Inflammatory macrophage treated with lipopolysaccharide for 1 hour (primary cell): ENCODE data around the gene KCNK10.

Experiments used
- DNase-seq, 2 donors: peaks; one replicate each; pipeline ENCODE4 v3.0.0-alpha.2; 2020 to 2022

Gene KCNK10

GRCh38 chr14:88218119-88218915 is 104.8 kb downstream of the KCNK10 start:
- DNase-seq, result no peak

DNA sequence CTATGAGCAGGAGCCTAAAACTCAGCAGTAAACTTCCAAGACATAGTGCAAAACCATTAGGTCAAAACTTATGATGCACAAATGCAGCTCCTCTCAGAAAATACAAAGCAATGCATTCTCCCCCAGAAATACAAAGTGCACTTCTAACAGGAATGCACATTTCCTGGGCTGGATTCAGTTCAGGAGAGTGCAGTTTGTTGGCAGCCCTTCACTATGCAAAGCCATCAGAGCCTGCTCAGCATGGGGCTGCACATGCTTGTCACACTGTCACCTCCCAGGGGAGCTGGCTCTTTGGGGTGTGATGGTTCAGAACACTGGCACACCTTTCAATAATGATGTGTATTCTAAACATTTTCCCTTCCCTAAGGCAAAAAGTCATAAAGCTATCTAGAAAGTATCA is 110.4 kb downstream of the KCNK10 start:
- no peak for DNase-seq

DNA sequence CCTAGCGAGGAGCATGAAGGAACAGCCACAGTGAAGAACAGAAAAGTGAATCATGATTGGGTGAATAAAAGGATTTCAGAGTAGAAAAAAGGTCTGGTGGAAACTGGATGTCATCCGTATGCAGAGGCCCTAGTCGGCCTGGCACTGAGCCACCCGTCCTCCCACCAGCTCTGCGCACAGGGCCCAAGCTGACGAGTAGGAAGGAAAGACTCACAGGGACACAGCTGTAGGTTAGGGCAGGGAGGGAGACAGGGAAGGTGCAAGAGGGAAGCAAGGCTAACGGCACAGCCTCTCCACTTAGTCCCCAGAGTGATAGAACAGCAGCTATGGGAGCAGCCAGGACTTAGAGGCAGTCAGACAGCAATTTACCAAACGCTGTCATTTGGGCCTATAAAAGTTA is 112.6 kb downstream of the KCNK10 start:
- DNase-seq, result no peak

GRCh38 chr14:88209273-88209672 is 113.8 kb downstream of the KCNK10 start:
- no peak for DNase-seq

DNA sequence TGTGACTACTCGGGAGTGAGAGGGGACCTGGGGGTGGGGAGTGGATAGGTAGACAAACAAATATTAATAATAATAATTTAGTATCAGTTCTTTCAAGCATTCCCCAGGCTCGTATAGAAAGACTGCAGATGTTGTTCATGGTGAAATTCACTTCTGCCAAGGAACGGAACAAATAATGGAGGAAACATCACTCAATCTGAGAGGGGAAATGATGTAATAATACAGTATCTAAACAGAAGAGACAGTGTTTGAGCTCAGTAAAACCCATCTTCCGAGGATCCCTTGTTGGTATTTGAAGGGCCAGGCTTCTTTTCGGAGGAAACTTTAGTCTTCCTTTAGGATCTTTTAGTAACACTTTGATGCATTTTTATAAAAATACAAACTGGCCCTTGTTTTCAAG is 114.2 kb downstream of the KCNK10 start:
- DNase-seq, result no peak

GRCh38 chr14:88204221-88204620 is 118.8 kb downstream of the KCNK10 start:
- DNase-seq, result no peak

DNA sequence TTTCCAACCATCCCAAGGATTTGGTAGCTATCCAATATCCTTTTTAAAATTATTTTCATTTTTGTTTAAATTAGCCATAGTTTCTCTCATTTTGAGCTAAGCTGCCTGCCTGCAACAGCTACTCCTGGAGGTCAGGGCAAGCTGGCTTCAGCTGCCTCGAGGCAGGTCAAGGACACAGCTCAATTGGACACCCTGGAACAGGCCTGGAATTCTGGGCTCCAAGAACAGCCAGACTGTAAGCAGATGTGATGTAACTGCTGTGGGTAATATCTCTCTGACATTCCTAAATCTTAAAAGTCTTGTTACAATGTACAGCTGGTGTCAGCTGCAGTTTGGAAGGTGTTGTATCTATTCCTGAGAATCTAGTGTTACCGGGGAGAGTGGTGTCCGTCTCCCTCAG is 119.8 kb downstream of the KCNK10 start:
- DNase-seq, result no peak

DNA sequence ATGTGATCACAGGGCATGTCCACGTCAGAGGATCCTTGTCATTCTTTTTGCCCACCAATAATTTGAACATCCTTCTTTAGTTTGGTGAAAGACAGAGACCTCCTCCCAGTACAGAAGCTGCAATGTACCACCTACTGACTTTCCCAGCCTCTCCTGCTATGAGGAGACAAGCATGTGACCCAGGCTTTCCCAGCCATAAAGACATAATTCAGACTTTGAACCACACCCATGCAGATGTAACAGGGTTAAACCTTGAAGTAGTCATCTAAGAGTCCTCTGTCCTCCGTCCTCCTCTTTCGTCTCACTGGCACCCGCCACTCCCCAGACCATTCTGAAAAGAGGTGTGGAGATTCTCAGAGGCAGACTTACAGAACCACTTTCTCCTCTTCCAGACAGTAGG is 120.8 kb downstream of the KCNK10 start:
- no peak for DNase-seq

GRCh38 chr14:88201851-88202250 is 121.2 kb downstream of the KCNK10 start:
- DNase-seq, result no peak

DNA sequence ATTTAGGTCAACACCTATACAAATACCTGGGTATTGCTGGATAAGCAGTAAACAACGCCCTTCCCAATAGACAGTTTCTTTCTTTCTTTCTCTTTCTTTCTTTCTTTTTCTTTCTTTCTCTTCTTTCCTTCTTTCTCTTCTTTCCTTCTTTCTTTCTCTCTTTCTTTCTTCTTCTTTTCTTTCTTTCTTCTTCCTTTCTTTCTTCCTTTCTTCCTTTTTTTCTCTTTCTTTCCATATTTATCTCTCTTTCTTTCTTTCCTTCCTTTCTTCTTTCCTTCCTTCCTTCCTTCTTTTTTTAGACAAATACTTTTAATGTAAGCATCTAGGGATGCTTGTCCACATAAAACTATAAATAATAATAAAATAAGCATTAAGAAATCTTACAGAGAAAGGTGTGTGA is 123.2 kb downstream of the KCNK10 start:
- DNase-seq, result no peak

- DNase-seq, result no peak
Observed at GRCh38 chr14:88198446-88198845, 124.6 kb downstream of the KCNK10 start.

DNA sequence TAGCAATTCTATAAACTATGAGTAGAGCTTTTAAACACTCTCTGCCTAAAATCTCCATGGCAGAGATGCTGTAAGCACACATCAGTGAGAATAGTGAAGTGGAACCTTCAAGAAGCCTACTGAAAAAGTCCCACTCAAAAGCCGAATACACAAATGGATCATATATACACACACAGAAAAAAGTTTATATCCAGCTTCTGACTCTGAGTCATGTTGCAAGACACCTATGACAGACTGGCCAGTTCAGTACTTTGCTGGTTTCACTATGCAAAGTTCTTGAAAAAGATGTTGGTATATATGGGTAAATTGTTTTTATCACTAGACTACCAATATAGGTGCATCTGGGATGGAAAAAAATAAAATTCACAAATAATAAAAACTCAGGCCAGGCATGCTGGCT is 126.1 kb downstream of the KCNK10 start:
- DNase-seq, result no peak

DNA sequence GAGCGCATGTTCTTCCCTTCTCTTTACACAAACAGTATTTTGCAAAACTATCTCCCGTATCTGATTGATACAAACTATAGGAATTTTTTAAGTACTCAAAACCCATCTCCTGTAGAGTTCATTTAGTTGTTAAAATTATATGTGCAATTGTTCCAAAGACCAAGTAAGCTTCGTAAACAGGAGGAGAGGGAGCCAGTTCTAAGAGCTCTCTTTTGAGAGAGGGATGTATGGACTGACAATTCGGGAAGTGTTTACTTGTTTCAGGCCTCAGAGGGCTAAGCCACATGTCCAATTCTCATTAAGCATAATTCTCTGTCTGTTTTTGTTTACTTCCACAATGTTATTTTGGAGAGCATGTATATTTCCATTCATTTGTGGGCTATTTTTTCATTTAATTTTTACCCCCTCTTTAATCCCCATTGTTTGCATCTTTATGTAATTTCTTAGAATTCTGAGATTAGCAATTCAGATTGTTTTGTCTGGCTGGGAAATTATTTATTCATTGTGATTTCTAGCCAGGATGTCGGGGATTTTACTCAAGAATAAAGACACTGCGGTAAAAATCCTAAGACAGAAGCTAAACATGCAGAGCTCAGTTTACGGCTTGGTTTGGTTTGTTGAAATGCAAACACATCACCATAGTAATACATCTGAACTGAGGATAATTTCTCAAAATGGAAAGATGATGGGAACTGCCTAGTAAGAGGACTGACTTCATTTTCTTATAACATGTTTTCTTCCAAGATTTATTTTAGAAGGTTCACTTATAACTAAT is 126.8 kb downstream of the KCNK10 start:
- no peak for DNase-seq

- no peak for DNase-seq
Observed at GRCh38 chr14:88195676-88196075, 127.4 kb downstream of the KCNK10 start.

DNA sequence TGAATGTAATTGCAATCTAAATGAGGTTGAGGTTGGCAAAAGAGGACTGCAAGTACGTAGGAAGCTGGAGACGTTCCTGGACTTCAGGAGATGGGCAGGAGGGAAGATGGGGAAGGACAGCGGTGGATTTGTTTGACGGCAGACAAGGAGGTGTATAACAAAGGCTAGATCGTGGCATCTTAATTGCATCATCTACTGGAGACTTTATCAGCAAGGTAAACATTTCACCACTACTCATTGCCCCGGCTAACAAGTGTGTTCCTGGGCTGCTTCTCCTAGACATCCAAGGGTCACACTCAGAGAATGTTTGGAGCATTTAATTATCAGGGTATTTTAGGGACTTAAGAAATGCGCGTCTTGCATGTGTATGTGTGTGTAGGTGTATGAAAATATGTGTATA is 128.5 kb downstream of the KCNK10 start:
- DNase-seq, result no peak

GRCh38 chr14:88191605-88192004 is 131.5 kb downstream of the KCNK10 start:
- DNase-seq, result no peak

GRCh38 chr14:88189417-88190191 is 133.5 kb downstream of the KCNK10 start:
- DNase-seq, result peak; percentile 42 to 86

DNA sequence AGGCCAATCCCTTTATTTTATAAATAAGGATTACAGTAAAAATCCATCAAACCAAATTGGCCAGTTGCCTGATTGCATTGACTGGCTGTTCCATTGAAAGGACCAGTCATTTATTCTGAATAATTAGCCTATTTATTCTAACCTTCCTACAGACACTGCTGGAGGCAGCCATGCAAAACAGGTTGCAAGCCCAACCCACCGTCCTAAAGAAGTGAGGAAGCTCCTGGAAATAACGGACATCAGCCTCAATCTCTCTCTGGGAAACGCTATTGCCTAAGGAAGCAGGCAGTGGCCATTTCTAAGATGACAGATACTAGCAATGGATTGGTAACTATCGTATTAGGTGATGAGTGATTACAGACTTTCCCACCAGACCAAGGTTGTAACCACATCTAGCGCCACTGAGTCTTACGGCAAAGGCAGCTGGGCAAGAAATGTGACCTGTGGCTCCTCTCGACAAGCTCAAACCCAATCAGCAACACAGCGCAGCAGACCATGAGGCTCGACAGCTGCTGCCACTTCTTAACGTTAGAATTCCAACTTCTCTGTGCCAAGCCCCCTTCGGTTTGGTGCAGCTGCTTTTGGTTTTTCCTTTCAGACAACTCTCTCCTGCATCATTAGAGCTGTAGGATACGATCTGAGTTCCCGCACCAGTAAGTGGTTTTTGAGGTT is 134.2 kb downstream of the KCNK10 start:
- DNase-seq, result no peak

DNA sequence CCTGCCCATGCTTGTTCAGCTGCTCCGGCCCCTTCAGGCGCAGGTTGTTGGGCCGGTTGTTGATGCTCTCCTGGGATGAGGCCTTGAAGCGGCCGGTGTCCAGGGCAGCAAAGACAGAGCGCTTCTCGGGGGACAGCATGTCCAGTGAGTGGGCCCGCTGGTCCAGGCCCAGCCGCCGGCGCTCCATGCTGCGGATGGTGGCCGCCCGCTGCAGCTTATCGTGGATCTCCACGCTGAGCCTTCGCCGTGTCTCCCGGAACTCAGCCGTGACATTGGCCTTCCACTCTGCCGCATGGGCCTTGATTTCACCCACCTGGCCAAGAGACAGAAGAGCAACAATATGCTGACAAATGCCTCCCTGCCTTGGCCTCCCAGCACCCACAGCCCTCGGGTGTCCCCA is 137.2 kb downstream of the KCNK10 start:
- DNase-seq, result no peak

- DNase-seq, result no peak
Observed at GRCh38 chr14:88184956-88185355, 138.1 kb downstream of the KCNK10 start.

- no peak for DNase-seq
Observed at GRCh38 chr14:88181072-88181471, 142.0 kb downstream of the KCNK10 start.

GRCh38 chr14:88179716-88180115 is 143.4 kb downstream of the KCNK10 start:
- DNase-seq, result peak in 1 of 2 donors; percentile 13

DNA sequence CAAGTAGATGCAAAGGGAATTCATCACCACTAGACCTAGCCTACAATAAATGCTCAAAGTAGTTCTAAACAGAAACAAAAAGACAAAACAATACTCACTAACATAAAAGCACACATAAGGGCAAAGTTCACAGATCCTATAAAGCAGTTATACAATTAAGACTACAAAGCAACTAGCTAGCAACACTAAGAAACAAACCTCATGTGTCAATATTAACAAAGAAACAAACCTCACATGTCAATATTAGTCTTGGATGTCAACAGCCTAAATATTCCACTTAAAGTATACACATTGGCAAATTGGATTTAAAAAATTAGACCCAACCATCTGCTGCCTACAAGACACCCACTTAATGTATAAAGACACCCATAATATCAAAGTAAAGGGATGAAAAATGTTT is 152.7 kb downstream of the KCNK10 start:
- no peak for DNase-seq
